Ovary (tissue), 3 donors: ENCODE results near the gene RASD1.

Experiments
- POLR2A ChIP-seq: fragments of 450-650 bp; IDR thresholded peaks from one replicate; pipeline ENCODE4 v1.6.1; 2017; ENCODE audit warnings: antibody characterized with exemption, mild to moderate bottlenecking, moderate library complexity
- TF ChIP-seq, protein P1 (sequence below), 3 donors: fragments of 450-650 bp in 2 of 3; fragments of 200-600 bp in 1 of 3; IDR thresholded peaks; one replicate each; pipeline versions ENCODE4 v1.5.1 to v1.8.0; 2016 to 2022; ENCODE audit warnings: antibody characterized with exemption in 3 of 3, mild to moderate bottlenecking in 1 of 3
- donor health status: DM: no; HTN: no; CAD: no.

DNA sequence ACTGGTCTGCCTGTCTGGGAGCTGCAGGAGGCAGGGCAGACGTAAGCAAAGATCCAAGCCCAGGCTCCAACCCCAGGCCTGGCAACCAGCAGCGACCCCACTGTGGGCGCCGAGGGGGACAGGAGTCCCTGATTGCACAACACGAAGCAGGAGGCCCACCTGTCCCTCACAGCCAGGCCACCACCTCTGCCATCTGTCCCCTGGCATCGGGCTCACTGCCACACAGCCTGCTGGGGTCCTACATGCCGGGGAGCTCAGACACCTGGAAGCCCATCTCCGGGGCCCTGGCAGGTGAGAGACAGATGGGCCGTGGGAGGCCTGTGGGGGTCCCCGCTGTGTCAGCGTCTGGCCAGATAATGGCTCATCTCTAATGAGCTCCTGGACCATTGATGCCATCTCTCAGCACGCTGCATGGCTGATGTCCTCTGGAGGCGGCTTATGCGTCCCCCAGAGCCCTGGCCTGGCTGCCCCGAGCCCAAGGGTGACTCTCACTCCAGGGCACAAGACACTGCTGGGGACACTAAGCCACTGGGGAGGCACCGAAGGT, 11.3 kb upstream of the RASD1 start:
- TF ChIP-seq, protein P1, sequence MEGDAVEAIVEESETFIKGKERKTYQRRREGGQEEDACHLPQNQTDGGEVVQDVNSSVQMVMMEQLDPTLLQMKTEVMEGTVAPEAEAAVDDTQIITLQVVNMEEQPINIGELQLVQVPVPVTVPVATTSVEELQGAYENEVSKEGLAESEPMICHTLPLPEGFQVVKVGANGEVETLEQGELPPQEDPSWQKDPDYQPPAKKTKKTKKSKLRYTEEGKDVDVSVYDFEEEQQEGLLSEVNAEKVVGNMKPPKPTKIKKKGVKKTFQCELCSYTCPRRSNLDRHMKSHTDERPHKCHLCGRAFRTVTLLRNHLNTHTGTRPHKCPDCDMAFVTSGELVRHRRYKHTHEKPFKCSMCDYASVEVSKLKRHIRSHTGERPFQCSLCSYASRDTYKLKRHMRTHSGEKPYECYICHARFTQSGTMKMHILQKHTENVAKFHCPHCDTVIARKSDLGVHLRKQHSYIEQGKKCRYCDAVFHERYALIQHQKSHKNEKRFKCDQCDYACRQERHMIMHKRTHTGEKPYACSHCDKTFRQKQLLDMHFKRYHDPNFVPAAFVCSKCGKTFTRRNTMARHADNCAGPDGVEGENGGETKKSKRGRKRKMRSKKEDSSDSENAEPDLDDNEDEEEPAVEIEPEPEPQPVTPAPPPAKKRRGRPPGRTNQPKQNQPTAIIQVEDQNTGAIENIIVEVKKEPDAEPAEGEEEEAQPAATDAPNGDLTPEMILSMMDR (IDR thresholded peaks at IDR 0.05) = no peak
- no peak for TF ChIP-seq POLR2A
